ENCODE results near the gene GALR2.

The GALR2 gene

GRCh38 chr17:76106703-76107102, 32.1 kb downstream of the GALR2 start:
- no peak for TF ChIP-seq POLR2A (IDR thresholded peaks at IDR 0.05; ENCODE audit: low read depth, low read length)
- TF ChIP-seq TAF1 (IDR thresholded peaks at IDR 0.05; ENCODE audit: low read depth, low read length) = no peak
- TF ChIP-seq SPI1 (IDR thresholded peaks at IDR 0.05; ENCODE audit: low read depth, low read length) = no peak
- DNase-seq (ENCODE audit: insufficient read length, low spot score) = no peak

GRCh38 chr17:76107509-76107908, 32.9 kb downstream of the GALR2 start:
- FAIRE-seq (no peak), DNase-seq (ENCODE audit: insufficient read length, low spot score) (no peak)
- no peak for TF ChIP-seq PAX5 (IDR thresholded peaks at IDR 0.05; ENCODE audit: insufficient read depth, low read length, severe bottlenecking)
- TF ChIP-seq POU2F2 (IDR thresholded peaks at IDR 0.05; ENCODE audit: low read depth, low read length) = no peak
- no peak for TF ChIP-seq POLR2A (IDR thresholded peaks at IDR 0.05; ENCODE audit: low read depth, low read length)
- TF ChIP-seq SPI1 (IDR thresholded peaks at IDR 0.05; ENCODE audit: low read depth, low read length) = no peak

More at GRCh38 chr17:76106703-76107102, 32.1 kb downstream of the GALR2 start:
- FAIRE-seq = no peak

- DNase-seq (ENCODE audit: insufficient read length, low spot score) (no peak), FAIRE-seq (no peak)
- no peak for TF ChIP-seq POLR2AphosphoS5 (IDR thresholded peaks at IDR 0.05; ENCODE audit: low read depth, low read length)
- TF ChIP-seq POLR2A (IDR thresholded peaks at IDR 0.05; ENCODE audit: low read depth, low read length) = no peak
- no peak for TF ChIP-seq TAF1 (IDR thresholded peaks at IDR 0.05; ENCODE audit: low read depth, low read length)
- no peak for TF ChIP-seq POU2F2 (IDR thresholded peaks at IDR 0.05; ENCODE audit: low read depth, low read length)
- TF ChIP-seq PAX5 (IDR thresholded peaks at IDR 0.05; ENCODE audit: insufficient read depth, low read length, severe bottlenecking) = no peak
- no peak for TF ChIP-seq SPI1 (IDR thresholded peaks at IDR 0.05; ENCODE audit: low read depth, low read length)
Measured at GRCh38 chr17:76111956-76112355, 37.4 kb downstream of the GALR2 start.

DNA sequence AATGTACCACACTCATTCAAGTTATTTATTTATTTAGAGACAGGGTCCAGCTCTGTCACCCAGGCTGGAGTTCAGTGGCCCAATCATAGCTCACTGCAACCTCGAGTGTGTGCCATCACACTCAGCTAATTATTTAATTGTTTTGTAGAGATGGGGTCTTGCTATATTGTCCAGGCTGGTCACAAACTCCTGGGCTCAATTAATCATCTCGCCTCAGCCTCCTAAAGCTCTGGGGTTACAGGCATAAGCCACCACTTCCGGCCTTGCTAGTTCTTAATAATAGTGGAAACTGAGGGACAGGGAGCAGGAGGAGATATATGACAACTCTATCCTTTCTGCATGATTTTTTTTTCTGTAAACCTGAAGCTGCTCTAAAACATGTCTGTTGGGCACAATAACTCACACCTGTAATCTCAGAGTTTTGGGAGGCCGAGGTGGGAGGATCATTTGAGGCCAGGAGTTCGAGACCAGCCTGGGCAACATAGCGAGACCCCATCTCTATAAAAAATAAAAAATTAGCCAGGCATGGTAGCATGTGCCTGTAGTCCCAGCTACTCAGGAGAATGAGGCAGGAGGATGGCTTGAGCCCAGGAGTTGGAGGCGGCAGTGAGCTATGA, 40.7 kb downstream of the GALR2 start:
- no peak for FAIRE-seq
- TF ChIP-seq SPI1 (IDR thresholded peaks at IDR 0.05; ENCODE audit: low read depth, low read length) (no peak), TAF1 (IDR thresholded peaks at IDR 0.05; ENCODE audit: low read depth, low read length) (no peak), POLR2A (IDR thresholded peaks at IDR 0.05; ENCODE audit: low read depth, low read length) (no peak), POU2F2 (IDR thresholded peaks at IDR 0.05; ENCODE audit: low read depth, low read length) (no peak), PAX5 (IDR thresholded peaks at IDR 0.05; ENCODE audit: insufficient read depth, low read length, severe bottlenecking) (no peak), POLR2AphosphoS5 (IDR thresholded peaks at IDR 0.05; ENCODE audit: low read depth, low read length) (no peak)

DNA sequence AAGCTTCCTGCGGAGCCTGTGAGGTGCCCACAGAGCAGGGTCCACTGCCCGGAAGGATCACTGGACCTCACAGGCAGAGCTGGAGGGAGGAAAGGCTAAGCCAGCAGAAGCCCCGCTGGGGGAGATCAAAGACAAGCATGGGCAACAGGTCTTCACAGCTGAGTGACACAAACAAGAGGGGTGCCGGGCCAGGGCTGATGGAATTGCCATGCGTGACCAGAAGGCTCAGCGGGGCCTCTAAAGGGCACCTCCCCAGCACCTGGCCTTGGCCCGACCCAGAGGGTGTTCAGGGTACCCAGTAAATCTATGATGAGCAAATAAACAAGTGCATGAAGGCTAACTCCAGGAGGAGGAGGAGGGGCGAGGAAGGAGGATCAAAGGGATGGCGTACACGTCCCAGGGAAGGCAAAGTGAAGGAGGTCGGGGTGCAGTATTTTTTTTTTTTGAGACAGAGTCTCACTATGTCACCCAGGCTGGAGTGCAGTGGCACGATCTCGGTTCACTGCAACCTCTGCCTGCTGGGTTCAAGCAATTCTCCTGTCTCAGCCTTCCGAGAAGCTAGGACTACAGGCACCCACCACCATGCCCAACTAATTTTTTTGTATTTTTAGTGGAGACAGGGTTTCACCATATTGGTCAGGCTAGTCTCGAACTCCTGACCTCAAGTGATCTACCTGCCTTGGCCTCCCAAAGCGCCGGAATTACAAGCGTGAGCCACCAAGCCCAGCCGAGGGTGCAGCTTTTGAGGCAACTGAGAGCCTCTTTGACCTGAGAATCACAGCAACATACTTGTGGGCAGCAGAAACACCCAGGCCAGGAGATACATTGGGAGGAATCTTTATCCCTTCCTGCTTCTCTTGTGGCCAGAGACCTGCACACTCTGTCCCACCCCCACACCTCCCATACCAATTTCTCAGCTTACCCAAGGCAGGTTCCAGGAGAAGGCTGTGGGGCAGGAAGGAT, 45.1 kb downstream of the GALR2 start:
- DNase-seq (ENCODE audit: insufficient read length, low spot score) (no peak), FAIRE-seq (no peak)
- TF ChIP-seq POLR2AphosphoS5 (IDR thresholded peaks at IDR 0.05; ENCODE audit: low read depth, low read length) (no peak), POLR2A (IDR thresholded peaks at IDR 0.05; ENCODE audit: low read depth, low read length) (no peak), SPI1 (IDR thresholded peaks at IDR 0.05; ENCODE audit: low read depth, low read length) (no peak), PAX5 (IDR thresholded peaks at IDR 0.05; ENCODE audit: insufficient read depth, low read length, severe bottlenecking) (no peak), TAF1 (IDR thresholded peaks at IDR 0.05; ENCODE audit: low read depth, low read length) (no peak), POU2F2 (IDR thresholded peaks at IDR 0.05; ENCODE audit: low read depth, low read length) (no peak)

More for the DNA sequence above, 40.7 kb downstream of the GALR2 start:
- DNase-seq (ENCODE audit: insufficient read length, low spot score) = no peak

DNA sequence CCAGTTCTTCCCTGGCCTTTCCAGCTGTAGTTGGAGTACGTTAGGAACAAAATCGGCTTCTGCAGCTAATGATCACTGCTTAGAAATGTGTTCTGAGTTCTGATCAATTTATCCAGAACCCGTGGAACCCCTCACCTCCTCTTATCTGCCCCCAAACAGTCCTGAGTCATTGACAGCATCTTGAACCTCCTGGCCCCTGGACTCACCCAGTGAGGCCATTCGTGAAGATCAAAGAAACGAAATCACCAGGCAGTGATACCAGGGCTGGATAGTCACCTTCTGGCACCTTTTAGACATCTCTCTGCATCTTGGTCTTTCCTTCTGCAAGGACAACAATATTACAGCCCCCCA, 46.1 kb downstream of the GALR2 start:
- TF ChIP-seq SPI1 (IDR thresholded peaks at IDR 0.05; ENCODE audit: low read depth, low read length) (no peak), PAX5 (IDR thresholded peaks at IDR 0.05; ENCODE audit: insufficient read depth, low read length, severe bottlenecking) (no peak), POLR2A (IDR thresholded peaks at IDR 0.05; ENCODE audit: low read depth, low read length) (no peak), POU2F2 (IDR thresholded peaks at IDR 0.05; ENCODE audit: low read depth, low read length) (no peak), TAF1 (IDR thresholded peaks at IDR 0.05; ENCODE audit: low read depth, low read length) (no peak), POLR2AphosphoS5 (IDR thresholded peaks at IDR 0.05; ENCODE audit: low read depth, low read length) (no peak)
- DNase-seq (ENCODE audit: insufficient read length, low spot score) (no peak), FAIRE-seq (peak; percentile 78)

GRCh38 chr17:76121932-76122430, 47.4 kb downstream of the GALR2 start:
- DNase-seq (ENCODE audit: insufficient read length, low spot score) (no peak), FAIRE-seq (no peak)
- TF ChIP-seq SPI1 (IDR thresholded peaks at IDR 0.05; ENCODE audit: low read depth, low read length) = no peak
- TF ChIP-seq POLR2AphosphoS5 (IDR thresholded peaks at IDR 0.05; ENCODE audit: low read depth, low read length) = no peak
- TF ChIP-seq POU2F2 (IDR thresholded peaks at IDR 0.05; ENCODE audit: low read depth, low read length) = no peak
- TF ChIP-seq PAX5 (IDR thresholded peaks at IDR 0.05; ENCODE audit: insufficient read depth, low read length, severe bottlenecking) = no peak
- no peak for TF ChIP-seq POLR2A (IDR thresholded peaks at IDR 0.05; ENCODE audit: low read depth, low read length)
- no peak for TF ChIP-seq TAF1 (IDR thresholded peaks at IDR 0.05; ENCODE audit: low read depth, low read length)

GRCh38 chr17:76122431-76123190, 48.0 kb downstream of the GALR2 start:
- TF ChIP-seq POU2F2 (IDR thresholded peaks at IDR 0.05; ENCODE audit: low read depth, low read length) (no peak), TAF1 (IDR thresholded peaks at IDR 0.05; ENCODE audit: low read depth, low read length) (no peak), POLR2A (IDR thresholded peaks at IDR 0.05; ENCODE audit: low read depth, low read length) (no peak), POLR2AphosphoS5 (IDR thresholded peaks at IDR 0.05; ENCODE audit: low read depth, low read length) (no peak), PAX5 (IDR thresholded peaks at IDR 0.05; ENCODE audit: insufficient read depth, low read length, severe bottlenecking) (no peak), SPI1 (IDR thresholded peaks at IDR 0.05; ENCODE audit: low read depth, low read length) (no peak)
- DNase-seq (ENCODE audit: insufficient read length, low spot score) = peak; percentile 15
- peak; percentile 47 for FAIRE-seq

GRCh38 chr17:76123191-76123499, 48.6 kb downstream of the GALR2 start:
- TF ChIP-seq POU2F2 (IDR thresholded peaks at IDR 0.05; ENCODE audit: low read depth, low read length) = no peak
- TF ChIP-seq TAF1 (IDR thresholded peaks at IDR 0.05; ENCODE audit: low read depth, low read length) = no peak
- TF ChIP-seq SPI1 (IDR thresholded peaks at IDR 0.05; ENCODE audit: low read depth, low read length) = no peak
- no peak for TF ChIP-seq POLR2A (IDR thresholded peaks at IDR 0.05; ENCODE audit: low read depth, low read length)
- no peak for TF ChIP-seq PAX5 (IDR thresholded peaks at IDR 0.05; ENCODE audit: insufficient read depth, low read length, severe bottlenecking)
- no peak for TF ChIP-seq POLR2AphosphoS5 (IDR thresholded peaks at IDR 0.05; ENCODE audit: low read depth, low read length)
- FAIRE-seq (no peak), DNase-seq (ENCODE audit: insufficient read length, low spot score) (no peak)

Measured in GM12891 (cell line).